ENCODE measurements around the gene CH25H. TPM values are rescaled to one million over a fixed set of nuclear protein-coding genes. Genes with fewer than 3 reads are reported as not detected.
"Not testable (repeated sequence)": the region's sequence is repeated elsewhere in the genome, so short reads cannot be mapped to it uniquely, and the experiment has no call there.

CH25H gene, protein sequence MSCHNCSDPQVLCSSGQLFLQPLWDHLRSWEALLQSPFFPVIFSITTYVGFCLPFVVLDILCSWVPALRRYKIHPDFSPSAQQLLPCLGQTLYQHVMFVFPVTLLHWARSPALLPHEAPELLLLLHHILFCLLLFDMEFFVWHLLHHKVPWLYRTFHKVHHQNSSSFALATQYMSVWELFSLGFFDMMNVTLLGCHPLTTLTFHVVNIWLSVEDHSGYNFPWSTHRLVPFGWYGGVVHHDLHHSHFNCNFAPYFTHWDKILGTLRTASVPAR
- total RNA-seq, result not detected in 2 replicates

DNA sequence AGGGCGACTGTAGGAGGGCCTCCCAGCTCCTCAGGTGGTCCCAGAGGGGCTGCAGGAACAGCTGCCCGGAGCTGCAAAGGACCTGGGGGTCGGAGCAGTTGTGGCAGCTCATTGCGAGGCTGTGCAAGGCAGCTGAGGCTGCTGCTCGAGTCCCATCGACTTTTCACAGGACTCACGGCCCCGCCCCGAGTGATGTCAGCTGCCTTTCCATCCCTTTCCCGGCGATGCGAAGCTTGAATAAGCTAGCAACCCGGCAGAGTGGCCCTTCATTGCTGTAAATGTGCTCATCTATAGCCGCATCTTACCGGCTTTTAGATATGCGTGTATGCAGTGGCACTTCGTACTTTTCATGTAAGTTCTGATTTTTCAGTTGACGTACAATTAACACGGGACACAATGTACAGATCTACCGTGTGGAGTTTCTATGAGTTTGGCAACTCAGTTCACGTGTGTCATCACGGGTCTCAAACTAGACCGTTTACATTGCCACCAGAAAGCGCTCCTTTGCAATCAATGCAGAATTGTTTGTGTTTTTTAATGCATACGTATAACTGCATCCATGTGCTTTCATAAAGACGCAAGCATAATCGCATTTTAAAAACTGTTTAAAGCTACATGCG, at the start of gene CH25H:
Gene CH25H (minus strand): TSS at position 137 of the 620 bp plus-strand sequence. CDS start 25 bp downstream, at position 112.
- DNase-seq (ENCODE audit: low spot score), result peak; percentile 17
- Mint-ChIP-seq H3K27me3 (ENCODE audit: insufficient read depth) (peaks cover 32% of the 10 kb centered on the region), H3K36me3 (ENCODE audit: low read depth) (no peaks in the 10 kb centered on the region), H3K4me3 (peak within 1 kb of the TSS; percentile 81), H3K9me3 (no peaks in the 10 kb centered on the region), H3K27ac (peak within 1 kb of the TSS; percentile 61), H3K4me1 (ENCODE audit: low read depth) (peaks cover 11% of the 10 kb centered on the region)
- intact Hi-C loops (cut with micrococcal nuclease), result loop anchor here (2.0 kb wide), 2 partner anchors 44 to 122 kb away; no protein-coding TSS in a partner anchor

DNA sequence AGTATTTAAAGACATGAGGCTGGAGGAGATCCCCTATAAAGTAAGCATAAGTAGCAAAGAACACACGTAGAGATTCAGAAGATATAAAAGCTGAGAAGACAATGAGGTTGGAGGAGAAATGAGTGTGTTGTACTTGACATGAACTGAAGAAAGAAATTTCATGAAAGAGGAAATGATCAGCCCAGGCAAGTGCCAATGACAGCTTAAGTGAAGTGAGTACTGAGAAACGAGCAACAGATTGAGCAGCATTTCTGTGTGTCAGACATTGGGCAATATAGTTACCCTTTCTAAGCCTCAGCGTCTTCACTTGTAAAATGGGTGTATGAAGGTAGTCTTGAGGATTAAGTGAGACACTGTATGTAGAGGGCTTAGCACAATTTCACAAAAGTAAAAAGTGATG, 49.2 kb upstream of the CH25H start:
- Mint-ChIP-seq H3K4me1 (ENCODE audit: low read depth) (peaks cover 7% of the 10 kb centered on the region), H3K4me3 (no peak overlapping the region), H3K36me3 (ENCODE audit: low read depth) (peaks cover 6% of the 10 kb centered on the region), H3K27me3 (ENCODE audit: insufficient read depth) (peaks cover 33% of the 10 kb centered on the region), H3K9me3 (peaks cover 20% of the 10 kb centered on the region), H3K27ac (no peak overlapping the region)
- DNase-seq (ENCODE audit: low spot score), result no peak
- intact Hi-C loops (cut with micrococcal nuclease), result no loop called here

DNA sequence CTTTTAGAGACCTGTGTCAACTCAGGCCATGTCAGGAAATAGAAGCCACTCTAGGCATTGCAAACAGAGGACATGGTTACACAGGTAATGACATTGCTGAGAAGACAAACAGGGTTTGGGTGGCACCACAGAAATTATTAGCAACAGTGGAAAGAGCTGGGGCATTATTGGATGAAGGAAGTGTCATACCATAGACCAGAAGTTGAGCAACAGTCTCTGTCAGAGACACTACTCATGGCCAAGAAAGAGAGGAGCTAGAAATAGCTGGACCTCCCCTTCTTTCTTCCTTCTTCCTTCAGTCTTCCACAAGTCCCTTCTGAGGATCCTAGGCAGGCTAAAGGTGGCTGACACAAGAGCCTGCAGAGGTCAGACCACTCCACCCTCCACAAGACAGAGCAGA, 48.7 kb upstream of the CH25H start:
- peaks cover 6% of the 10 kb centered on the region for H3K36me3 Mint-ChIP-seq (ENCODE audit: low read depth)
- intact Hi-C loops (cut with micrococcal nuclease), result no loop called here

DNA sequence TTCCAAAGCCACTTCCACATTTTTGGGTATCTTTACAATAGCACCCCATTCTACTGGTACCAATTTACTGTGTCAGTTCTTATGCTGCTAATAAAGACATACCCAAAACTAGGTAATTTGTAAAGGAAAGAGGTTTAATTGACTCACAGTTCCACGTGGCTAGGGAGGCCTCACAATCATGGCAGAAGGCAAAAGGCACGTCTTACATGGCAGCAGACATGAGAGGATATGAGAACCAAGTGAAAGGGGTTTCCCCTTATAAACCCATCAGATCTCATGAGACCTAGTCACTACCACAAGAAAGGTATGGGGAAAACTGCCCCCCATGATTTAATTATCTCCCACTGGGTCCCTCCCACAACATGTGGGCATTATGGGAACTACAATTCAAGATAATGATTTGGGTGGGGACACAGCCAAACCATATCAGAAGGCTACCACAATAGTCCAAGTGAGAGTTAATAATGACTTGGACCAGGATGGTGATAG, 48.0 kb upstream of the CH25H start:
- intact Hi-C loops (cut with micrococcal nuclease); DNase-seq (ENCODE audit: low spot score); H3K4me3 Mint-ChIP-seq; H3K27ac Mint-ChIP-seq; H3K36me3 Mint-ChIP-seq (ENCODE audit: low read depth): not testable (repeated sequence)
- peaks cover 20% of the 10 kb centered on the region for H3K9me3 Mint-ChIP-seq
- H3K4me1 Mint-ChIP-seq (ENCODE audit: low read depth), result peaks cover 11% of the 10 kb centered on the region
- H3K27me3 Mint-ChIP-seq (ENCODE audit: insufficient read depth), result peaks cover 34% of the 10 kb centered on the region

More for the DNA sequence above, 48.7 kb upstream of the CH25H start:
- Mint-ChIP-seq H3K4me3 (no peak overlapping the region), H3K9me3 (peaks cover 20% of the 10 kb centered on the region), H3K4me1 (ENCODE audit: low read depth) (peaks cover 12% of the 10 kb centered on the region), H3K27me3 (ENCODE audit: insufficient read depth) (peaks cover 37% of the 10 kb centered on the region), H3K27ac (no peak overlapping the region)
- no peak for DNase-seq (ENCODE audit: low spot score)

DNA sequence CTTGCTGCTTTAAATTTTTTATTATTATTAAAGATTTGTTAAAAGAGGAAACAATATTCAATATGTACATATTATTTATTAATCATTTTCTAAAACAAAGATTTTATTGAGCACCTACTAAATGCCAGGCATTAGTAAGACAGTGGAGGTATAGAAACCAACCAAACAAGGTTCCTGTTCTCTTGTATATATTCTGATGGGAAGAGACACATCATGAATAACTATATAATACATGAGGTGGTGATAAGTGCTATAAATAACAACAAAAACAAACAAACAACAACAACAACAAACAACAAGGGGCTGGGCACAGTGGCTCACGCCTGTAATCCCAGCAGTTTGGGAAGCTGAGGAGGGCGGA, 45.1 kb upstream of the CH25H start:
- Mint-ChIP-seq H3K4me1 (ENCODE audit: low read depth) (peaks cover 10% of the 10 kb centered on the region), H3K9me3 (peaks cover 20% of the 10 kb centered on the region), H3K36me3 (ENCODE audit: low read depth) (peaks cover 6% of the 10 kb centered on the region), H3K4me3 (no peak overlapping the region), H3K27ac (no peak overlapping the region), H3K27me3 (ENCODE audit: insufficient read depth) (peaks cover 15% of the 10 kb centered on the region)
- intact Hi-C loops (cut with micrococcal nuclease), result loop anchor here (5.0 kb wide), 1 partner anchor 390 kb away; no protein-coding TSS in a partner anchor
- DNase-seq (ENCODE audit: low spot score), result no peak

DNA sequence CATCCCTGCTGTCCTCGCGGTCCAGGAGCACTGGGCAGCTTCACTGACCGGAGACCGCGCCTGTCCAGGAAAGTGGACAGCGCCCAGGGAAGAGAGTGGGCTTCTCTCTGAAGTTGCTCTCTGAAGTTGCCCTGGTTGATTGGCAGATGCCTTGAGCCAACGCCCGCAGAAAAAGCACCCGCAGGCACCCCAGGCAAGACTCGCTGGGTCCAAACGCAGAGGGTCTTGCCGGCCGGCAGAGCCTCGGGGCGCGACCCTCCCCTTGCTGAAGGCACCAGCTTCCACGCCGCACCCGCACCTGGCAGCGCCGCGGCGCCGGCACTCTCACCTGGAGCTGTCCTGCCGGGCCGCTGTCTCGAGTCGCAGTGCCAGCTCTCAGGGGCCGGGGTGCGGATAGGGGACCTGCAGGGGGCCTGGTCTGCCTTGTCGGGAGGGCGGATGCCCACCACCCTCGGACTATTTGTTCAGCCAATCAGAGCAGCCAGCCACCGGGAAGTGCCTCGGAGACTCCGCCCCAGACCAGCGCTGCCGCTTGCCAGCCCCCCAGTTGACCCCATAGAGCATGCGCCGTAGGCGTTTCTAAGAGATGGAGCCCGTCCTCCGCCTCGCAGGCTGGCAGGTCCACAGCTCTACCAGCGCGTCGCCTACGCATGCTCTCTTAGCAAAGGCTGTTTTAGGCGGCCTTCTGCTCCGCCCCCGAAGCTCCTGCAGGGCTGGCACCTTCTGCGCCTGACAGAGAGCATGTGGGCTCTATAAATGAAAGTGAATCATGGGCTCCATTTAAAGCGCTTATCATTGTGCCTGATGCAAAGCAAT, 44.5 kb upstream of the CH25H start, which contains the start of gene LIPA:
Gene LIPA (minus strand): TSS at position 367 of the 816 bp plus-strand sequence. CDS start 4,127 bp downstream, outside the sequence.
- H3K27me3 Mint-ChIP-seq (ENCODE audit: insufficient read depth), result peaks cover 9% of the 10 kb centered on the region
- DNase-seq (ENCODE audit: low spot score), result peak; percentile 86
- H3K9me3 Mint-ChIP-seq, result peaks cover 20% of the 10 kb centered on the region
- H3K4me1 Mint-ChIP-seq (ENCODE audit: low read depth), result peaks cover 10% of the 10 kb centered on the region
- peak within 1 kb of the TSS; percentile 84 for H3K4me3 Mint-ChIP-seq
- H3K27ac Mint-ChIP-seq, result peak within 1 kb of the TSS; percentile 55
- intact Hi-C loops (cut with micrococcal nuclease), result loop anchor here (5.0 kb wide), 1 partner anchor 391 kb away; no protein-coding TSS in a partner anchor
- H3K36me3 Mint-ChIP-seq (ENCODE audit: low read depth), result peaks cover 6% of the 10 kb centered on the region

DNA sequence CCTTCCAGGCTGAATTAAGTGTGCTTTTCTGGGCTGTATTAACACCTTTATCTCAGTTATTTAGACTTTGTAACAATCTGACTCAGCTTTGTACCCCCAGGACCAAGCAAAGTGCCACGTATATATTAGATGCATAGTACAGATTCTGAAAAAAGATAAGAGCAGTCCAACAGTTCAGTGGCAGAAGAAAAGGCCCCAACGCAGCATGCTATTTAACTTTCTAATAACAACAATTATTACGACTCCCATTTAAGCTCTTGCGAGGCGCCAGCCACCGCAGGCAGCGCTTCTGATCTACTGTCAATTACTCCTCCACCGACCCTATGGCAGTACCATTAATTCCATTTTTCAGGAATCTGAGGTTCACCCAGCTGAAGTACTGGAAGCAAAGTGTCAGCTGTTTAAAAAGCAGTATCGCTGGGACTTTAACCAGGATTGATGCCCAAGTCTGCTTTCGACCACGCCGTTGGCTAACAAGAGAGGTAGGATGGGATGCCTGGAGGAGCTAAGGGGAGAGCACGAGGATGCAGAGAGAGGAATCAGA, 43.8 kb upstream of the CH25H start:
- intact Hi-C loops (cut with micrococcal nuclease), result loop anchor here (5.0 kb wide), 1 partner anchor 391 kb away; no protein-coding TSS in a partner anchor
- peaks cover 6% of the 10 kb centered on the region for H3K36me3 Mint-ChIP-seq (ENCODE audit: low read depth)
- peaks cover 20% of the 10 kb centered on the region for H3K9me3 Mint-ChIP-seq
- H3K4me3 Mint-ChIP-seq, result peak overlapping the region; percentile 84
- H3K4me1 Mint-ChIP-seq (ENCODE audit: low read depth), result peaks cover 10% of the 10 kb centered on the region
- no peak overlapping the region for H3K27ac Mint-ChIP-seq
- DNase-seq (ENCODE audit: low spot score), result no peak
- peaks cover 7% of the 10 kb centered on the region for H3K27me3 Mint-ChIP-seq (ENCODE audit: insufficient read depth)

DNA sequence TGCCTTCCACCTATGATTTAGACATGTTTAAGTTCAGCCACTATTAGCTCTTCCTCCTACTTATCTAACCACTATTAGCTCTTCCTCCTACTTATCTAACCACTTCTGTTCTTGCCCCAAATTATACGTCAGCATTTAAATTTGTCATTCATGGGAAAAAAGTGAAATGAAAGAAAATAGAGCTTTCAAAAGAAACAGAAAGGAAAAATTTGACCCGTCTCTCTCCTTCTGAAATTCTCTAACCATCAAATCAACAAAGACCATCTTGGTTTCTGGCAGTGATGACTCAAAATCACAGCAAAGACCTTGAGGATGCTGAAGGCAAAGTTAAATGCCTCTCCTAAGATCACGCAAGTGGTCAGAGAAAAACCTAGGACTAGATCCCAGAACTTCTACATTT, 41.9 kb upstream of the CH25H start:
- Mint-ChIP-seq H3K36me3 (ENCODE audit: low read depth) (no peaks in the 10 kb centered on the region), H3K4me1 (ENCODE audit: low read depth) (peaks cover 10% of the 10 kb centered on the region), H3K9me3 (peaks cover 7% of the 10 kb centered on the region), H3K27ac (no peak overlapping the region), H3K4me3 (no peak overlapping the region), H3K27me3 (ENCODE audit: insufficient read depth) (peaks cover 7% of the 10 kb centered on the region)
- no peak for DNase-seq (ENCODE audit: low spot score)
- intact Hi-C loops (cut with micrococcal nuclease), result no loop called here

DNA sequence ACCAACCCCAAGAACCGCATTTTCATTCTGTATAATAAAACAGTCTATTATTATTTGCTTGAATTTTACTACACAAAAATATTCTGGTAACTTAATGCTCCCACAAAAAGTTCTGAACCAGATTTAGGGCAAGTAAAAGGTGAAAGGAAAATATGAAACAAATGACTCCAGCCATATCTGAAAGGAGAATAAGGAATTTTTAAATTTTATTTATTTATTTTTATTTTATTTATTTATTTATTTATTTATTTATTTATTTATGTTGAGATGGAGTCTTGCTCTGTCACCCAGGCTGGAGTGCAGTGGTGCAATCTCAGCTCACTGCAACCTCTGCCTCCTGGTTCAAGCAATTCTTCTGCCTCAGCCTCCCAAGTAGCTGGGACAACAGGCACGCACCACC, 40.5 kb upstream of the CH25H start:
- DNase-seq (ENCODE audit: low spot score); intact Hi-C loops (cut with micrococcal nuclease): not testable (repeated sequence)

DNA sequence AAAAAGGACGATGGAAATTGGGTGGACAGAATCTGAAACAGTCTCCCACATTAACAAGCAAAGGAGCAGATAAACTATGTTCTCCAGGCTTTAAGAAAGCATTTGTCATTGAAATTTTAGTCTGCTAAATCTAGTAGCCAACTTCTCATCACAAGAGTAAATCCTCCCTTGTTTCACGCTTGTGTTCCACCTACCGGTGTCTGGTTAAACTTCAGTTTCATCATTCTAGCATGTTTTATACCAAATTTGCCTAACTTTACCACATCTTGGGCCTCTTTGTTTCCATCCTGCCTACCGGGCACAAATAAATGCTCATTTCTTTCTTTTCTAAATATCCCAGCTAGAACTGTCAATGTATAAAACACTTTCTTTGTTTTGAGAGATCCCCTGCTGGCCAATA, 38.7 kb upstream of the CH25H start:
- H3K4me1 Mint-ChIP-seq (ENCODE audit: low read depth), result peaks cover 5% of the 10 kb centered on the region
- intact Hi-C loops (cut with micrococcal nuclease), result no loop called here
- no peak overlapping the region for H3K4me3 Mint-ChIP-seq
- no peak overlapping the region for H3K27ac Mint-ChIP-seq
- no peaks in the 10 kb centered on the region for H3K27me3 Mint-ChIP-seq (ENCODE audit: insufficient read depth)
- H3K9me3 Mint-ChIP-seq, result no peaks in the 10 kb centered on the region
- H3K36me3 Mint-ChIP-seq (ENCODE audit: low read depth), result no peaks in the 10 kb centered on the region
- no peak for DNase-seq (ENCODE audit: low spot score)

More for the DNA sequence above, 40.5 kb upstream of the CH25H start:
- H3K36me3 Mint-ChIP-seq (ENCODE audit: low read depth); H3K27ac Mint-ChIP-seq; H3K27me3 Mint-ChIP-seq (ENCODE audit: insufficient read depth); H3K9me3 Mint-ChIP-seq; H3K4me3 Mint-ChIP-seq: not testable (repeated sequence)
- peaks cover 10% of the 10 kb centered on the region for H3K4me1 Mint-ChIP-seq (ENCODE audit: low read depth)

DNA sequence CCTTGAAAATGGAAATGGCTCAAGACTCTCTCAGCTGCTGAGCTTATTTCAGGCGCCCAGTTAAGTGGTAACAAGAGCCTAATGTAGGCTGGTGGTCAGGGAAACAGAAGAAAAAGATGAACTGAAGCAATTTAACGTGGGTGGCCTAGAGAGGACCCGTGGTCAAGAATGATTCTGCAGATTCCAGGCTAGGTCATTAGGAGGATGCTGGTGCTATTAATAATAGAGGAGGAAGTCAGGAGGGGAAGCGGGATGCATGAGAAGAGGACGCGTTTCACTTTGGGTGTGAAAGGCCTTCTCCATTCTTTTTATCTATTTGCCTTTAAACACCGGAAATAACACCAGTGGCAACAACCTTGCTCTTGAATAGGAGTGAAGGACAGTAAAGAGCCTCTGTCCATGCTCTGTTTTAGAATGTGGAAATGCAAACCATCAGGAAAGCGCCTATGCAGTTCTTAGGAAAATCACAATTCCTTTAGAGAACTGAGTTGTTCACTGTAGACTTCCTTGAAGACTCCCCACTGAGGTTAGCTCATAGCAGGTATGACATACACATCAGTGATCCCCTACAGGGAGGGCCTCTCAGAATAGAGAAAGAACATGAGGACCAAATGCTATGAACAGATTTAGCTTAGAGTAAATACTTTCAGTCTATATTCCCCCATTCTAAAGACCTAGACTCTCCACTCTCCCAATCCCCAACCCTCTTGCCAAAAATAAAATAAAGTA, 35.9 kb upstream of the CH25H start:
- Mint-ChIP-seq H3K27ac (no peak overlapping the region), H3K4me3 (no peak overlapping the region), H3K4me1 (ENCODE audit: low read depth) (no peaks in the 10 kb centered on the region), H3K9me3 (no peaks in the 10 kb centered on the region), H3K27me3 (ENCODE audit: insufficient read depth) (no peaks in the 10 kb centered on the region), H3K36me3 (ENCODE audit: low read depth) (no peaks in the 10 kb centered on the region)
- DNase-seq (ENCODE audit: low spot score), result no peak
- intact Hi-C loops (cut with micrococcal nuclease), result no loop called here

DNA sequence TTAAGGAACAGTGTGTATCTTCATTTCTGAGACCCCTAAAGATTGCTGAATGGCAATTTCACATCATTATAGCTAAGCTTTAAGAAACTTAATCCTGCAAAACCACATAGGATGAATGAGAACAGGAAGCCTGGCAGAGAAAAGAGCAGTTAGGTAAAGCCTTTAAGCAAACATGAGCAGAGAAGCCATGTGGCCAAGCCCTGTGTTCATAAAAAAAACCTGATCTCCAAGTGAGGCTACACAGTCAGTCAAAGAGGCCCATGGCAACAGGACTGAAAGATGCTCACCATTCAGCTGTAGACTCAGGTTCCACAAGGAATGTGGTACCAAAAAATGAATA, 35.2 kb upstream of the CH25H start:
- no peaks in the 10 kb centered on the region for H3K4me1 Mint-ChIP-seq (ENCODE audit: low read depth)
- H3K36me3 Mint-ChIP-seq (ENCODE audit: low read depth), result no peaks in the 10 kb centered on the region
- H3K4me3 Mint-ChIP-seq, result no peak overlapping the region
- H3K27ac Mint-ChIP-seq, result no peak overlapping the region
- H3K9me3 Mint-ChIP-seq, result no peaks in the 10 kb centered on the region
- DNase-seq (ENCODE audit: low spot score), result no peak
- intact Hi-C loops (cut with micrococcal nuclease), result no loop called here
- H3K27me3 Mint-ChIP-seq (ENCODE audit: insufficient read depth), result no peaks in the 10 kb centered on the region

Data from activated T-helper 1 cell treated with anti-CD3 and anti-CD28 coated beads, Interleukin-12 subunit alpha, Interleukin-12 subunit beta, Interleukin-2, Interleukin-4 antibody, amounts not matched to agents 30 ng/mL and 10 ng/mL and 1 ng/mL, durations not matched to agents 14 hours and 24 hours and 36 hours (primary cell).